SK-N-DZ (cell line): ENCODE measurements around the gene UGCG.
"Not testable (repeated sequence)": the region's sequence is repeated elsewhere in the genome, so short reads cannot be mapped to it uniquely, and the experiment has no call there.

Source experiments
- DNase-seq: peaks from one replicate; pipeline ENCODE4 v3.0.0-alpha.2; 2015; ENCODE audit warnings: low spot score

The UGCG gene

GRCh38 chr9:111890867-111891266, 5.7 kb upstream of the UGCG start:
- DNase-seq: not testable (repeated sequence)

DNA sequence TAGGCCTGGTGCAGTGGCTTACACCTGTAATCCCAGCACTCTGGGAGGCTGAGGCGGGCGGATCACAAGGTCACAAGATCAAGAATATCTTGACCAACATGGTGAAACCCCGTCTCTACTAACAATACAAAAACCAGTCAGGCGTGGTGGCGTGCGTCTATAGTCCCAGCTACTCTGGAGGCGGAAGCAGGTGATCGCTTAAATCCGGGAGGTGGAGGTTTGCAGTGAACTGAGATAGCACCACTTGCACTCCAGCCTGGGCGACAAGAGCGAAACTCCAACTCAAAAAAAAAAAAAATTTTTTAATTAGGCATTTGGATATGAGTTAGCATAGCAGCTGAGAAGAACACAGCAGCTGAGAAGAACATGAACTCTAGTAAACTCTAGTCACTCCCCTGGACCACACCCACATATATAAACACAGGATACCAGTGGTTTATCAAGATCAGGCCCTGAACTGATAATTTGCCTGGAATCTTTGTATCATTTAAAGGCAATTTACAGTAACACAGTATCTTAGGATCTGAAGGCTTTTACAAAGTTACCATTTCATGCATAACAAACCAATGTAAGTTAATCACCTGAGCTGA, 4.6 kb upstream of the UGCG start:
- DNase-seq: no peak

DNA sequence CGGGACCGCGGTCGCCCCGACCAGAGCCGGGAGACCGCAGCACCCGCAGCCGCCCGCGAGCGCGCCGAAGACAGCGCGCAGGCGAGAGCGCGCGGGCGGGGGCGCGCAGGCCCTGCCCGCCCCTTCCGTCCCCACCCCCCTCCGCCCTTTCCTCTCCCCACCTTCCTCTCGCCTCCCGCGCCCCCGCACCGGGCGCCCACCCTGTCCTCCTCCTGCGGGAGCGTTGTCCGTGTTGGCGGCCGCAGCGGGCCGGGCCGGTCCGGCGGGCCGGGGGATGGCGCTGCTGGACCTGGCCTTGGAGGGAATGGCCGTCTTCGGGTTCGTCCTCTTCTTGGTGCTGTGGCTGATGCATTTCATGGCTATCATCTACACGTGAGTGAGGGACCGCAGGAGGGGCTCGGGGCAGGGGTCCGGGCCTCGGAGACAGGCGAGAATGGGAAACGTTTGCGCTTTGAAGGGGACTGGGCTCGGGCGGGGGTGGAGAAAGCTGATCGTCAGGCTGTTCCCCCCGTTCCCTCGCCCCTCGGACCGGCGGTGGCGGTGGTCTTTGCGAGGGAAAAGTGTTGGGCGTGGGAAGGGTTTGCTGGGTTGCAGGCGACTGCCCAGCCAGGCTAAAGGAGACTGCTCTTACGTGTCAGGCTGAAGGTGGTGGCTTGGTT, 457 bp downstream of the UGCG start:
- DNase-seq: peak; percentile 71

DNA sequence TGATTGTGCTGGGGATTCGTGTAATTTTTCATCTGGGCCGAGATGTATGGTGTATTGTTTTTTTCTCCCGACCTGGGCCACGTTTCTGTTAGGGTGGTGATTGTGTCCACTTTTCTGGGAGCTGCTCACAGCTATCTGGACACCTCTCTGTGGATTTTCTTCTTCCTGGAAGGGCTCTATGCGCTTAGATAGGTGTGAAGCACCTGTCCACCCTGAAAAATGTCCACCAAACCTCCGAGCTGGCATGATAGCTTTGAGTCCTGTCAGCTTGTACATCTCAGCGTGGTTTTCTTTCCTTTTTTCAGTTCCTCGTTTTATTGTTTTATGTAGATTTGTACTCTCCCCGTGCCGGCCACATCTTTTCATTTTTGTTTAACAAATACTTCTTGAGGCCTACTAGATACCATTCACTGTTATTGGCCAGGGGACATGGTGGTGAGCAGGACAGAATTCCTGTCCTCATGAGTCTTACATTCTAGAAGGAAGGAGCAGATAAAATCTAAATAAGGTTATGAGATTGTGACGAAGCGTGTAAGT, 1.1 kb downstream of the UGCG start:
- DNase-seq: no peak

GRCh38 chr9:111898331-111899096, 1.9 kb downstream of the UGCG start:
- no peak for DNase-seq

GRCh38 chr9:111900151-111900857, 3.7 kb downstream of the UGCG start:
- DNase-seq: no peak

- no peak for DNase-seq
These were observed 4.4 kb downstream of the UGCG start for GRCh38 chr9:111900858-111901612.

GRCh38 chr9:111902391-111903139, 6.0 kb downstream of the UGCG start:
- no peak for DNase-seq

DNA sequence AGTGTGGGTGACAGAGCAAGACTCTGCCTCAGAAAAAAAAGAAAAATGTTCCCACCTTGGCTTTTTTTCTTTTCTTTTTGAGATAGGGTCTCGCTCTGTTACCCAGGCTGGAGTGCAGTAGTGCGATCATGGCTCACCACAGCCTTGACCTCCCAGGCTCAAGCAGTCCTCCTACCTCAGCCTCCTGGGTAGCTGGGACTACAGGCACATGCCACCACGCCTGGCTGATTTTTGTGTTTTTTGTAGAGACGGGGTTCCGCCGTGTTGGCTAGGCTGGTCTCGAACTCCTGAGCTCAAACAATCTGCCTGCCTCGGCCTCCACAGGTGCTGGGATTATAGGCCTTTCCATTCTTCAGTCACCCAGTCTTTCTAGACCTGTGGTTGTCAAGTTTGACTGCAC, 6.9 kb downstream of the UGCG start:
- DNase-seq: not testable (repeated sequence)

GRCh38 chr9:111904026-111904425, 7.4 kb downstream of the UGCG start:
- DNase-seq: peak; percentile 11

- no peak for DNase-seq
These were observed 8.3 kb downstream of the UGCG start for GRCh38 chr9:111904891-111905291.

DNA sequence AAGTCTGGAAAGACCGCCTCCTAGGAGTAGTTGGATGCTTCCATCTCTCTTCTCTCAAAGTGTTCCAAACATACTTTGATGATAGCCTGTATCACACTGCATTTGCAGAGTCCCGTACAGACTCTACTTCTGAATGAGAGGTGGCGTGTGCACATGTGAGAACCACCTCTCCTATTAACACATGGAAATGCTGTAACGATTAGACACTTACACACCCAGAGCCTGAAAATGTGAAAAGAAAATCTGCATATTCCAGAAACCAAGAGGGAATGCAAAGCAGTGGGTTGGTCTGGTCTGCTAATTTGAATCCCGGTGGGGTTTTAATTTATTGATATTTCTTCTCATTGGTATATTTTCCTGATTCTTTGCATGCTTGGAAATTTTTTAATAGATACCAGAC, 10.5 kb downstream of the UGCG start:
- DNase-seq: no peak

DNA sequence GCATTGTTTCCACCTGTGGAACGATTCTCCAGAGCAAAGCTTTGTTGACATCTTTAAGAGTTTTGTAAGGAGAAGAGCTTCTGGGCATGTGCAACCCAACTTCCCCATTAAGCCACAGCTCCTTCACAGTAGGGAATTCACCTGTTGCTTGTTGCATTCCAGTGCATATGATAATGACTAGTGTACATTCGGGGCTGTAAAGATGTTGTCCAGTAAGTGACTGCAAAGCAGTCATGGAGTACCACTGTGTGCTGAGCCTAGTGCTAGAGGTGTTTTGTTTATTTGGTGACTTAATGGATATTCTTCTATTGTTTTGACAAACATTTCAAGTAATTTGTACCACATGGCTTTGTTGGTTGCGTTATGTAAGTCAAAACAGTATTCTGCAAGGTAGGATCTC, 12.8 kb downstream of the UGCG start:
- DNase-seq: no peak

DNA sequence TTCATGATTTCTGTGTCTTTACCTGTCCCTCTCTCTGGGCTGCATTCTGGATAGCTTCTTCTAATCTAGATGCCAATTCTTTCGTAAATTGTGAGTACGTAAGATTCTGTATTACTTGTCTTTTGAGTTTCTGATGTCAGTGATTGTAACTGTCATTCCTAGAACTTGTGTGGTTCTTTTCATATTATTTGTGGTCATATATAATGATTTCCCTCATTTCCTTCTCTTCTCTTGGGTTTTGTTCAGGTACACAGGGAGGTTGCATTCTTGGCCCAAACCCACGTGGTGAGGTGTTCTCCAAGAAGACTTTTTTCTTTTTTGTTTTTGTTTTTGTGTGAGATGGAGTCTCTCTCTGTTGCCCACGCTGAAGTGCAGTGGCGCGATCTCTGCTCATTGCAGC, 13.8 kb downstream of the UGCG start:
- DNase-seq: no peak

DNA sequence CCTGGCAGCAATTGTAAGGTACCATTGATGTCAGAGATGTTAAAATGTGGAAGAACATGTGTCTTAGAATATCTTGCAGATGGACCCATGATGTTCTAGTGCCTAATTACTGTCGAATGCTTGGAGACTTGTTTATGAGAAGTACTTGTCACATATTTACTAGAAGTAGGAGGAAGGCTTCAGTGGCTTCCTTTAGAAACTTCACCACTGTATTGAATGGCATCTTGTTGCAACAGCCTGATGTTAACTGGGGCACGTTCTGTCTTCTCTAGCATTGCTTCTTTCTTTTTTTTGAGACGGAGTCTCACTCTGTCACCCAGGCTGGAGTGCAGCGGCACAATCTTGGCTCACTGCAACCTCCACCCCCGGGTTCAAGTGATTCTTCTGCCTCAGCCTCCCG, 16.5 kb downstream of the UGCG start:
- DNase-seq: no peak

- DNase-seq: no peak
These were observed 18.3 kb downstream of the UGCG start for GRCh38 chr9:111914749-111915424.

DNA sequence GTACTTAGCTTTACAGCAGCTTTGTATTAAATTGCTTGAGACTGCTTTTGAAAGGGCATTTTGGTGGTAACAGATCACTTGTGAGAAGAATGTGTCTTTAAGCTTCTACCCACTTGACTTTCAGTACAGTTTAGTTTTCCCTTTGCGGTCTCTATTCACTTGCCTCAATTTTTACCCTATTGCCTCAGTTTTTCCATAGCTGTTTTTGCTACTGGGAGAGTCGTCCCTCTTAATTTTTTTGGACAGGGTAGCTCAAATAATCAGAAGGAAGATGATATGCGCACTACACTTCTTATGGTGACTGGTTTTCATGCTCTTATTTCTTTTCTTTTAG, 18.8 kb downstream of the UGCG start:
- no peak for DNase-seq

DNA sequence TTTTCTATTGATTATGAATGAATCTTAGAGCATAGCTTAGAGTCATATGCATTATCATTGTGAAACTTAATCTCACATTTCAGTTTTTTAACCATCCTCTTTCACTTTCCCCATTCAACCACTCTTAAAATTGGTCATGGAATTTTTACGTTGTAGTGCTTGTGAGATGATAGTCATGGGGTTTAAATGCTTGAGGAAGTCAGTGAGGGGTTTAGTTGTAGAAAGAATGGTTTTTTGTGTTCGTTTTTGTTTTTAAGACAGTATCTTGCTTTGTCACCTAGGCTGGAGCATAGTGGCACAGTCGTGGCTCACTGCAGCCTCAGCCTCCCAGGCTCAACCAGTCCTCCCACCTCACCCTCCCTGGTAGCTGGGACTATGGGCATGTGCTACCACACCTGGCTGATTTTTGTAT, 19.6 kb downstream of the UGCG start:
- no peak for DNase-seq

DNA sequence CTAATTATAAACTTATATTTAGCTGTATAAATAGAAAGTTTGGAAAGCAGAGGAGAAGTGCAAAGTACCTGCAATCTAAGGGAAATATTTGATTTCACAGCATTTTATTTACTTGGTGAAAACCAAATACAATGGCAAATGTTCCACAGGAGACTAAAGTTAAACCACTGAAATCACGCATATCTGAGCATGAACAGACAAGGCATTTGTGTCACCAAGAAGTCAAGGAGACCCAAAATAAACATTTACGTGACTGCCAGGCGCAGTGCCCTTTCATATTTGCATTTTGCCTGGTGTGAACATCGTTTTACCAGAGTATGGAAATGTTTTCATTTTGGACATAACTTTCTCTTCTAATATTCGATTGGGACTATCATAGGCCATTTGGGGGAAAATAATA, 20.6 kb downstream of the UGCG start:
- DNase-seq: no peak

DNA sequence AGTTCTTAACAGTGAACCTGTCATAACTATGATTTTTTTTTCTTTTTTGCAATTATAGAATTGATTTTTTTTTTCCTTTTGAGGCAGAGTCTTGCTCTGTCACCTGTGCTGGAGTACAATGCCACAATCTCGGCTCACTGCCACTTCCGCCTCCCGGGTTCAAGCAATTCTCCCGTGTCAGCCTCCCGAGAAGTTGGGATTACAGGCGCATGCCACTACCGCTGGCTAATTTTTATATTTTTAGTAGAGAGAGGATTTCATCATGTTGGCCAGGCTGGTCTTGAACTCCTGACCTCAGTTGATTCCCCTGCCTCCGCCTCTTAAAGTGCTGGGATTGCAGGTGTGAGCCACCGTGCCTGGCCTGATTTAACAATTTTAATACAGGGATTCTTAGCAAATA, 21.4 kb downstream of the UGCG start:
- DNase-seq: no peak
